ENCODE measurements around the gene SLC16A10. TPM values are rescaled to one million over a fixed set of nuclear protein-coding genes. Genes with fewer than 3 reads are reported as not detected.

The SLC16A10 gene
- total RNA-seq, 4 donors from 2014 or later = 35.6 to 50.9 (median 43.9) TPM

Other genes with a start within 250 kb of the SLC16A10 start
- gene AMD1, start 212.7 kb upstream of the SLC16A10 start, total RNA-seq = 10 to 100 TPM; 36.3 to 49.8 (median 40.4) TPM
- 10 to 100 TPM; 15.5 to 22.1 (median 18.3) TPM for gene GTF3C6, start 128.8 kb upstream of the SLC16A10 start, total RNA-seq
- gene RPF2, start 105.5 kb upstream of the SLC16A10 start, total RNA-seq = 10 to 100 TPM; 12.9 to 22.3 (median 14.1) TPM

Measured in lower leg skin (tissue), 4 donors.